Measurements from ENCODE around the gene SLC22A8.
"Not testable (repeated sequence)": the region's sequence is repeated elsewhere in the genome, so short reads cannot be mapped to it uniquely, and the experiment has no call there.

SLC22A8 gene

GRCh38 chr11:63015521-63016215 is at the start of gene SLC22A8:
TSS of gene SLC22A8 (minus strand) at chr11:63015841. CDS start at chr11:63014958, 883 bp downstream.
- DNase-seq (ENCODE audit: low spot score): no peak

- not testable (repeated sequence) for DNase-seq (ENCODE audit: low spot score)
Observed at GRCh38 chr11:63046203-63046602, 30.6 kb upstream of the SLC22A8 start.

- no peak for DNase-seq (ENCODE audit: low spot score)
Observed at GRCh38 chr11:63042596-63042995, 27.0 kb upstream of the SLC22A8 start.

GRCh38 chr11:63032457-63032856 is 16.8 kb upstream of the SLC22A8 start:
- no peak for DNase-seq (ENCODE audit: low spot score)

- DNase-seq (ENCODE audit: low spot score): peak; percentile 80
Observed at GRCh38 chr11:63023841-63024648, 8.4 kb upstream of the SLC22A8 start.

- no peak for DNase-seq (ENCODE audit: low spot score)
Observed at GRCh38 chr11:63023222-63023814, 7.7 kb upstream of the SLC22A8 start.

- DNase-seq (ENCODE audit: low spot score): no peak
Observed at GRCh38 chr11:63022441-63022840, 6.8 kb upstream of the SLC22A8 start.

- DNase-seq (ENCODE audit: low spot score): no peak
Observed at GRCh38 chr11:63020671-63021291, 5.1 kb upstream of the SLC22A8 start.

- no peak for DNase-seq (ENCODE audit: low spot score)
Observed at GRCh38 chr11:63019506-63019905, 3.9 kb upstream of the SLC22A8 start.

GRCh38 chr11:63017306-63017974 is 1.8 kb upstream of the SLC22A8 start:
- no peak for DNase-seq (ENCODE audit: low spot score)

- DNase-seq (ENCODE audit: low spot score): no peak
Observed at GRCh38 chr11:63014408-63015055, 1.1 kb downstream of the SLC22A8 start.

GRCh38 chr11:63012839-63013238 is 2.8 kb downstream of the SLC22A8 start:
- no peak for DNase-seq (ENCODE audit: low spot score)

GRCh38 chr11:63012430-63012829 is 3.2 kb downstream of the SLC22A8 start:
- no peak for DNase-seq (ENCODE audit: low spot score)

- no peak for DNase-seq (ENCODE audit: low spot score)
Observed at GRCh38 chr11:63010934-63011439, 4.7 kb downstream of the SLC22A8 start.

- DNase-seq (ENCODE audit: low spot score): no peak
Observed at GRCh38 chr11:63007920-63008319, 7.7 kb downstream of the SLC22A8 start.

GRCh38 chr11:63001456-63001855 is 14.2 kb downstream of the SLC22A8 start:
- DNase-seq (ENCODE audit: low spot score): no peak

- DNase-seq (ENCODE audit: low spot score): no peak
Observed at GRCh38 chr11:62999649-63000048, 16.0 kb downstream of the SLC22A8 start.

GRCh38 chr11:62999156-62999555 is 16.5 kb downstream of the SLC22A8 start:
- no peak for DNase-seq (ENCODE audit: low spot score)

GRCh38 chr11:62996271-62996670 is 19.4 kb downstream of the SLC22A8 start:
- no peak for DNase-seq (ENCODE audit: low spot score)

GRCh38 chr11:62994775-62995174 is 20.9 kb downstream of the SLC22A8 start:
- no peak for DNase-seq (ENCODE audit: low spot score)

- DNase-seq (ENCODE audit: low spot score): no peak
Observed at GRCh38 chr11:62988276-62988675, 27.4 kb downstream of the SLC22A8 start.

Data from CD4-positive, alpha-beta T cell treated with Interleukin-2 at 100 ng/mL for 4 hours (primary cell).